HG03025 (cell line): Measurements from ENCODE around the gene UTF1.
"Not testable (repeated sequence)": the region's sequence is repeated elsewhere in the genome, so short reads cannot be mapped to it uniquely, and the experiment has no call there.

Experiments used
- ATAC-seq: cut with Tn5 transposase; IDR thresholded peaks from one replicate; pipeline ENCODE4 v1.9.1; 2021; ENCODE audit warnings: mild to moderate bottlenecking, moderate library complexity; ENCODE audit not compliant: unreplicated experiment, low FRiP score

The UTF1 gene

DNA sequence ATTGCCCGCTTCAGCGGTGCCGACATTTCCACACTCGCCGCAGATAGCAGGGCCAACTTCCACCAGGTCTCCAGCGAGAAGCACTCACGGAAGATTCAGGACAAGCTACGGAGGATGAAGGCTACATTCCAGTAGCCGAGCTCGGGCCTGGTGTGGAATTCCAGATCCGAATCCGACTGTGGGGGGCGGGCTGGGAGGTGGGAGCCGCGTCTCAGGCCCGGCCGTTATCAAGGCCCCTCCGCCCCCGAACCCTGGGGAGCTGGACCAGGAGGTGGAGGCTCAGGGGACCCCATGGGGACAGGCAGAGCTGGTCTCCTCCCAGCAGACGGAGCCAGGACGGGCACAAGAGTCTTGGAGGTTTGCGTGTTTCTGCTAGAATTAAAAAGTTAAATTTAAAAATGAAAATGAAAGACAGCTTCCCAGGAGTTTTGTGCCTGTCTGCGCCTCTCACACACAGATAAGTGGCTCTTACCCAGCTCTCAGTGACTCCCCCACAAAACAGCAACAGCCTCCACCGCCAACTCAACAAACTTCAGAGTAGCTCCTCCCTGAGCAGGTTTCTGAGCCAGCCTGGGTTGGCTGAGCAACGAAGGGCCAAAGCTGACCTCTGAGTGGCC is 5.2 kb upstream of the UTF1 start:
- no peak for ATAC-seq

DNA sequence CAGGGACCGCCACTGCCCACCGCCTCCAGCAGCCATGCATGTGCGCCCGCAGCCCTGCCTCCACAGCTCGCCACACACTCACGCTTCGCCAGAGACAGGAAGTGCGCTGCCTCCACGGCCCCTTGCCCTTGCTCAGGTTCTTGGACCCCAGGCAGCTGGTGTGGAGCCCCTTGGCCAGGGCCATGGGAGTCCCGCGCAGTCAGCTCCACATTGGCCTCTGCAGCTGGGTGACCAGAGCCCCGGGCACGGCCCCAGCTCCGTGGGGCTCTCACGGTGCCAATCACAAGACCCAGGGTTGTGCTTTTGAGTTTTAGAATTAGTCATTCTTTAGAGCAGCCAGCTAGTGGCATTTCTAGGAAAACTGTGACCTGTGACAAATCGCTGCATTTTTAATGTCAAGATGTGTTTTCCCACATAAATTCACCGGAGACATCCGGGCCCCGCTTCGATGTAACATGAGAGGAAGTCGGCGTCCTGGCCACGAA is 4.3 kb upstream of the UTF1 start:
- no peak for ATAC-seq

DNA sequence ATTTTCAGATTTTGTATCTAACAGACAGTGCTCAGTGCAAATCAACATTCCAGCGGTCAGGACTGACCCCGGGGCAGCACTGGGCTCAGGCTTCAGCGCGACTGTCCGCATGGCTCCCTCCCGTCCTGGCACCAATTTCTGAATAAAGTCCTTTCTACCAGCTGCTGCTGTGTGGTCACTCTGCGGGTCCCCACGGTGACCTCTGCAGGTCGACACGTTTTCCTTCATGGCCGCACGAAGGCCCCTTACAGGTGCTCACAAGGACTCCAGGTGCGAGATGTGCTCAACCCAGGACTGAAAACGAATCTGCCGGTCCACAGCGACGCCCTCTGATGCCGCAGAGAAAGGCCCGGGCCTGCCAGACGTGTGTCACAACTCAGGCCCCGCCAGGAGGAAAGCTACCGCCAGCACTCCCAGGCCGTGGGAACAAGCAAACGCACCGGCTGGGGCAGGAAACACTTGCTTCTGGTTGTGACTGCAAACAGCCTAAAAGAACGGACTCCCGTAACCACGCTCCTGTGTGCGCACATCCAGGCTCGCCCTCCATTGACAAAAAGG is 3.7 kb upstream of the UTF1 start:
- ATAC-seq = no peak

DNA sequence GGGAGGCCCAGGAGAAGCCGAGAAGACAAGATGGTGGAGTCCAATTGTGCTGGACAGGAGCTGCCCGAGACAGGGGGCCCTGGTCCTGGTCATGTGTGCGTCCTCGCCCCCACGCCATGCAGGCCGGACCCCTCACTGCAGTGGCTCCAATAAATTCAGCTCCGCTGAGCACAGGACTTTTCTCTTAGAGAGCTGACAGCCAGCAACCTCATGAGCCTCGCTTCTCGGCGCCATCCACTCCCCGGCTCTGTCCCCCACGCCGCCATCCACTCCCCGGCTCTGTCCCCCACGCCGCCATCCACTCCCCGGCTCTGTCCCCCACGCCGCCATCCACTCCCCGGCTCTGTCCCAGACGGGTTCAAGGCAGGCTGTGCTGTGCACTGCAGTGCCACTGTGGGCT is 2.8 kb upstream of the UTF1 start:
- no peak for ATAC-seq

DNA sequence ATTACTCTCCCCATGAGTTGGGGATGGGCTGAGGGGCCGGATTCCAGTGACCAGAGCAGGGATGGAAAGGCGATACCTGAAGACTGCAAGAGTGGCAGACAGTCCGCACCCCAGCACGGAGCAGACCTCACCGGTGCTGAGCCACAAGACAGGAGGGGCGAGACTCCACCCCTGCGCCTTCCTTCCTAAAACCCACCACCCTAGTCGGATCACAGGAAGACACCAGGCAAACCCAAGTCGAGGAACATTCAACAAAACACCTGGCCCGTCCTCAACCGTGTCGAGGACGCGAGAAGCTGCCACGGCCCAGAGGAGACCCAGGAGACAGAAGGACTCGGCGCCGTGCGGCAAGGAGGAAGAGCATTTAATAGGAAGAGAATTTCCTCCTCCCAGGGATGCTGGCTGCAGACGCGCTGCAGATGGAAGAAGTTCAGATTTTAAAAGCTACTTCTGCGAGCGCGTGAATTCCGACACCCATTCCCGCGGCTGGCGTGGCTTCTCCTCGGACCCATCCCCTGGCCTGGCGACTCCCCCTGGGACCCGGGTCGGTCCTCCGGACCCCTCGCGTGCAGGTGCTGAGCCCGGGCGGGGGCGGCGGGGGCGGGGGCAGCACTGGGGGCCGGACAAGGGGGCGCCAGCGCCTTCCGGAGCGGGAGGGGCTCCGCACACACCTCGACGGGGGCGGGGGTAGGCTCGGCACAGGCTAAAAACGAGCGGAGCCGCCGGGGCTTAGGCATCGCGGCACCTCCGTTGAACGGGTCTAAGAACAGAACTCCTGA is 563 bp upstream of the UTF1 start:
- ATAC-seq = no peak

DNA sequence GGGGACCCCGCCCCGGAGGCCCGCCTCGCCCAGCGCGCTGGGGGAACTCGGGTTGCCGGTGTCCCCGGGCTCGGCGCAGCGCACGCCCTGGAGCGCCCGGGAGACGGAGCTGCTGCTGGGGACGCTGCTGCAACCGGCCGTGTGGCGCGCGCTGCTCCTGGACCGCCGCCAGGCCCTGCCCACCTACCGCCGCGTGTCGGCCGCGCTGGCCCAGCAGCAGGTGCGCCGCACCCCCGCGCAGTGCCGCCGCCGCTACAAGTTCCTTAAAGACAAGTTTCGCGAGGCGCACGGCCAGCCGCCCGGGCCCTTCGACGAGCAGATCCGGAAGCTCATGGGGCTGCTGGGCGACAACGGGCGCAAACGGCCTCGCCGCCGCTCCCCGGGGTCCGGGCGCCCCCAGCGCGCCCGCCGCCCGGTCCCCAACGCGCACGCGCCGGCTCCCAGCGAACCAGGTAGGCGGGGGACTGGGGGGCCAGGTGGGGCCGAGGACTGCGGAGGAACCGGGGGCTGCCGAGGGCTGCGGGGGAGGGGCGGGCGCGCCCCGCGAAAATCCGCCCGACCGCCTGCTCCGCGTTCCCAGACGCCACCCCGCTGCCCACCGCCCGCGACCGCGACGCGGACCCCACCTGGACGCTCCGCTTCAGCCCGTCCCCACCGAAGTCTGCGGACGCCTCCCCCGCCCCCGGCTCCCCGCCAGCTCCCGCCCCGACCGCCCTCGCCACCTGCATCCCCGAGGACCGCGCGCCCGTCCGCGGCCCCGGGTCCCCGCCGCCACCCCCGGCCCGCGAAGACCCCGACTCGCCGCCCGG is 574 bp downstream of the UTF1 start:
- no peak for ATAC-seq

DNA sequence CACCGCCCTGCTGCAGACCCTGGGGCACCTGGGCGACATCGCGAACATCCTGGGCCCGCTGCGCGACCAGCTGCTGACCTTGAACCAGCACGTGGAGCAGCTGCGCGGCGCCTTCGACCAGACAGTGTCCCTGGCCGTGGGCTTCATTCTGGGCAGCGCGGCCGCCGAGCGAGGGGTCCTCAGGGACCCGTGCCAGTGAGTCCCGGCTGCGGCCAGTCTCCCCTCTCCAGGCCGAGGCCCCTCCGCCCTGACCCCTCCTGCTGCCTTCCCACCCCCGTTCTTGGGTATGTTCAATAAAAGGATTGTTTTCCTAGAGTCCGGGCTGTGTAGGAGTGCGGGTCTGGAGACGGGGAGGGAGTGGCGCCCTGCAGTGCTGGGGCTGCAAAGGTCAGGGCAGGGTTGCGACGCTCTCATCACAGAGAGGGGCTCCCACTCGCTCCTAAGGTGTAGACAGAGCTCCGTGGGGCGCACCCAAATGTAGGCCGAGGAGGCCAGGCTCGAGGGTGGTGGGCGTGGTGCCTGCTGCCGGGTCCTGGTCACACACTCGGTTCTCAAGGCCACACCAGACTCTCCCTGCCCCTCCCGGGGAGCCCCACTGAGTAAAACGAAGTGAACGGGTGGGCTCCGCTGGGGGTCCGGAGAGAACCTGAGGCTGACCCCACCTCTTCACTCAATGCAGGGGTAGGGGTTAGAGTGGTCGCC is 1.4 kb downstream of the UTF1 start:
- ATAC-seq = no peak

DNA sequence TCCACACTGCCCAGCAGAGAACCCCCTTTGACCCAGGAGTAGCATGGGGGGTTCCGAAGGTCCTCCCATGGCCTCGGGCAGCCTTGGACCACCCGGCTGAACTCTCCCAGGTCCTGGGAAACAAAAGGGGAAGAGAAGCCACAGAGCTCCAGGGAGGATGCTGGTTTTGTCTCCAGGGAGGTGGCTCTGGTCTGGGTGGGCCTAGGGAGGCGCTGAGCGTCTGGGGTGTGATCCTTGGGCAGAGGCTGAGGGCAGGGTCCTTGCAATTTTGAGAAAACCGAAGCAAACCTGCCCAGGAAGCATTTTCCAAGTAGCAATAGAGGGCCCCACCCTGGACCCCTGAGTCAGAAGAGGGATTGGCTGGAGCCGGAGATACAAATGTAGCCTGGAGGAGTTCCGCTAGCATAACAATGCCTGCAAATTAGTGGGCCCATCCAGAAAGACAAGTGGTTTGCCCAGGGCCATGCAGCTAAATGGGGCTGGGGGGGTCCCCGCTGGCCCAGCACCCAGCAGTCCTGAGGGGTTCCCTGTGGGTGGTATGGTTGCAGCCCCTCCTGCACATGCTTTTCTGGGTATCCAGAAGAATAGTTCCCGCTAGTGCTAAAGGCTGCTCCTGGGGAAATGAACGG is 2.0 kb downstream of the UTF1 start:
- no peak for ATAC-seq

DNA sequence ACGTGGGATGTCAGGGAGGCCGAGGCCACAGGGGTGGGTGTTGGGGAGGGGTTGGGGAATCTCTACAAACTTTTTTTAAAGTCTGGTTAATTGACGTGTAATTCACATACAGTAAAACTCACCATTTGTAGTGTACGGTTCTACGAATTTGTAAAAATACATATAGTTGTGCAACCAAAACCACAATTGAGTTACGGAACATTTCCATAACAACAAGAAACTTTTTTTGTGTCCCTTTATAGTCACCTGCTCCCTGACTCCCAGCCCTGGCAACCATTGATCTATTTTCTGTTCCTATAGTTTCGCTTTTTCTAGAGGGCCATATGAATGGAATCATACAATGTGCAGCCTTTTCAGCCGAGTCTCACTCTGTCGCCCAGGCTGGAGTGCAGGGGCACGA is 4.8 kb downstream of the UTF1 start:
- ATAC-seq = not testable (repeated sequence)

DNA sequence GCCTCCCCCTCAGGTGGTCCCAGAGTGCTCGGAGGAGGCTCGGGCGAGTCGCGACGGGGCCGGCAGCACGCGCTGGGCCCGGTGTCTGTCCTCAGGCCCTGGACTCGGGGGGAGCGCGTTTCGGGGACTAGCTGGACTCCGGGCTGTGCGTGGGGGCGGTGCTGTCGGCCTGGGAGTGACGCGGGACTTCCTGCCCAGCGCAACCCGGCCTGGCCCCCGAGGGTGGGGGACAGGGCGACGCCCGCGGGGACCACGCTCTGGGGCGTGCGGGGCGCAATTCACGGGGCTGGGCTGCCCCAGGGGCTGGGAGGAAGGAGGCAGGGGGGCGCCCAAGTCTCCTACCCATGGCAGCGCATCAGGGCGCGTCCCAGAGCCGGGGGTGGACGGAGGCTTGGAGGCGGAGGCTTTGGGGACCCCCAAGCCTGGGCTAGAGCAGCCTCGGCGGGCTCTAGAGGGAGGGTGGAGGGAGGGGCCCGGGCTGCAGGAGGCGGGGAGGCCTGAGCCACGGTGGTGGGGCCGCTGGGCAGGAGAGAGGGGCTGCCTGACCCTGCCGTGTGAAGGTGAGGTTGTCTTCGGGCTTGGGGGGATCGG is 5.3 kb downstream of the UTF1 start:
- no peak for ATAC-seq

DNA sequence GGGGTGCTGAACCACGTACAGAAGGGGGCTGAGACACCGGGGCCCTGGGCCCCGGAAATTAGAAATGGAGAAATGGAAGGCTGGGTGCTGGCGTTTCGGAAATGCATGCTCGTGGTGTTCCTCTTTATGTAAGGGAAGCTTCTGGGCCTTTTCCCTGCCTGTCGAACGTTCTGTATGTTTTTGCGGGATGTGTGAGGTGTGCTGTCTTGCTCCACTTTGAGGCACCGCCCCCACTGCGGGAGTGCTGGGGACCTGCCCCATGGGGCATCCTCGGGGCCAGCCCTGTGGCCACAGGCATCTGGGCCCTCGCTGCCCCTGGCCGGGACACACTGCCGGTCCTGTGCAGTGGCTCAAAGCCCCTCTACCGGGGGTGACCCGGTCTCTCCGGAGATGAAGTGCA is 5.9 kb downstream of the UTF1 start:
- no peak for ATAC-seq

DNA sequence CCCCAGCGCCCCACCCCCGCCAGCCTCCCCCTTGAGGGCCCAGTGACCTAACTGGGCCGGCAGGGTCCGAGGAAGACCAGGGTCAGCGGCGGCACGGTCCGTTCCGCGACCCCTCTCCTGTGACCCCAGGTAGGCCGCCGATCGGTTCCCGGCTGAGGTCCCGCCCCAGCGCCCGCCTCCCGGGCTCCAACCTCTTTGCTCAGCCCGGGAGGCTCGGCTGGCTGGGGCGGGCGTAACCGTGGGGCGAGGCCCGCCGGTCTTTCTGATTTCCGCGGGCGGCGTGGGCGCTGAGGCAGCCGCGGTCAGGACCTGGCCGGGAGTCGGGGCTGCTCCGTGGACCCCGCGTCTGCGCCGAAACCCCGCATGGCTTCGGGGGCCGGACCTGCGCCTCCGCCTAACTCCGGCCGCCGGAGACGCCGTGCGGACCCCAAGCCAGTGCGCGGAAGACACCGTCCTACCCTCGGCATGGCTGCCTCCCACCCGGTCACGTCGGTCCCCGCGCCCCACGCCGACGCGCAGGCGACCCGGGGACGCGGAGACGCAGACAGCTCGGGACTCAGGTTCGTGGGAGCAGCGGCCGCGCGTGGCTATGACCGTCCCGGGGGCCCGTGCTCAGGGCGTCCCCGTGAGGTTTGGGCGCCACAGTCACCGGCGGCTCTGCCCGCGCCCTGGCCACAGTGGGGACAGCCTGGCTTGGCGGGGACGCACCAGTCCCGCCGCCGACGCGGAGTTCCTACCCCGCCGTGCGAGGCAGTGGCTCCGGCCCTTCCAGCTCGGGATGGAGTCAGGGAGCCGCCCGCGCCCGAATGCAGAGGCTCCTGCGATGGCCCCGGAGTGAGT is 6.6 kb downstream of the UTF1 start:
- ATAC-seq = no peak

DNA sequence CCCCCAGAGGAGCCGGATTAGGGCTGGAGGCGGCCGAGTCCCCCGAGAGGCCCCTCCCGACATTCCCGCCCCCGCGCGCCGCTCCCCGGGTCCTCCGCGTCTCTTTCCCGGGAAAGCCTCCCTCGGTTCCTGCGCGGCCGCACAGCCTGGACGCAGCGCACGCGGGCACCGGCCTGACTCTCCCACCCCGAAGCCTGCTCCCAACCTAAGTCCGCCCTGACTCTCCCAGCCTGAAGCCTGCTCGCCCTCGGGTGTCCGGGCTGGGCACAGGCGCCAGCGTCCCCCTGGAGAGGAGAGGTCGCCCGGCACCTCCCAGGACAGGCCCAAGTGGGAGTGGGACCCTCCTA is 7.2 kb downstream of the UTF1 start:
- no peak for ATAC-seq

DNA sequence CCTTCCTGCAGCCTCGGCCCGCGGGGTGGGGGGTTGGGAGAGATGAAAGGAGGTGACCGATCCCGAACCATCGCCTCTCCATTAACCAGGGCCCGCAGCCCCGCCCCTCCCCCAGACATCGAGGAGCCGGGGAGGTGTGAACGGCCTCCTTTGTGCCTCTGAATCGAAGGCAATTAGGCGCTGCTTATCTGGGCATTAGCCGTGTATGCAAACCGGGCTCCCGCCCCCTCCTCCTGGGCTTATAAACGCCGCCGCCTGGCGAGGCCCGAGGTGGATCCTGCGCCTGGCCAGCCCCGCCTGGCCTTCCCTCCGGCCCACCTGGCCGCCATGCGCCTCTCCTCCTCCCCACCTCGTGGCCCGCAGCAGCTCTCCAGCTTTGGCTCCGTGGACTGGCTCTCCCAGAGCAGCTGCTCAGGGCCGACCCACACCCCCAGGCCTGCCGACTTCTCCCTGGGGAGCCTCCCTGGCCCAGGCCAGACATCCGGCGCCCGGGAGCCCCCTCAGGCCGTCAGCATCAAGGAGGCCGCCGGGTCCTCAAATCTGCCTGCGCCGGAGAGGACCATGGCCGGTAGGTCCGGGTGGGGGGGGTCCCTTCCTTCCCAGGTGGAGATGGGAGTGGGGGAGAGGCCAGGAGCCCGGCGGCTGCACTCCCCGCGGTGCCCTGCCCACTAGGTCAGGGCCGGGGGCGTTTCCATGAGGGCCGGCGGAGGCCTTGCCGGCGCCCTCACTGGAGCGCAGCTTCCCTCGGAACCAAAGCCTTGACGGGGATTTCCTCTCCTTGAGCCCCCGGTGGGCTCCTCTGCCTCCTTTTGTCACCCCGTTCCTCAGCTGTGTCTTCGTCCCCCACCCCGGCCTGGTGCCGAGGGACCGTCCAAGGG is 7.8 kb downstream of the UTF1 start, which contains the start of gene VENTX:
VENTX (plus strand) TSS at position 268 of the 878 bp plus-strand sequence; CDS start at position 328, 60 bp downstream.
- no peak for ATAC-seq

DNA sequence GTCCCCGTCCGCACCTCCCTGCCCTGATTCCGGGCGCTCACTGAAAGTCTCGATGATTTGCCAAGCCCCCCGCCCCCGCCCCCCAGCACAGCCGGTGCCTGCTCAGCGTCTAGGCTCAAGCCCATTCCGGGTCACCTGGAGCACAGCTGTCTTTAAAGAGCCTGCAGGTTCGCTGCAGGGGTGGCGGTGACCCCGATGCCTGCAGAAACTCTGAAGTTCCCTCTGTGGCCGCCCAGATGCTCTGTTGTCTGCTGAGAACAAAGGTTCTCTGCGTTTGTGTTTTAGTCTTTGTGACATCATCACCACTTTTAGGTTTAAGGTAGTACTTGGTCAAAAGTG is 8.4 kb downstream of the UTF1 start:
- no peak for ATAC-seq

DNA sequence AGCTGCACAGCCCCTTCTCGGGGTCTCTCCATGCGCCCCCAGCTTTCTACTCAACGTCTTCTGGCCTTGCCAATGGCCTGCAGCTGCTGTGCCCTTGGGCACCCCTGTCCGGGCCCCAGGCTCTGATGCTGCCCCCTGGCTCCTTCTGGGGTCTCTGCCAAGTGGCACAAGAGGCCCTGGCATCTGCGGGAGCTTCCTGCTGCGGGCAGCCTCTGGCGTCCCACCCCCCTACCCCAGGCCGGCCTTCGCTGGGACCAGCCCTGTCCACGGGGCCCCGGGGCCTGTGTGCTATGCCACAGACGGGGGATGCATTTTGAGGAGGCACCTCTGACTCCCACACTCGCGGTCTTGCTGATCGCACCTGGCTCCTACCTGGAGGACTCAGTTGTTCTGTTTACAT is 10.0 kb downstream of the UTF1 start:
- no peak for ATAC-seq

DNA sequence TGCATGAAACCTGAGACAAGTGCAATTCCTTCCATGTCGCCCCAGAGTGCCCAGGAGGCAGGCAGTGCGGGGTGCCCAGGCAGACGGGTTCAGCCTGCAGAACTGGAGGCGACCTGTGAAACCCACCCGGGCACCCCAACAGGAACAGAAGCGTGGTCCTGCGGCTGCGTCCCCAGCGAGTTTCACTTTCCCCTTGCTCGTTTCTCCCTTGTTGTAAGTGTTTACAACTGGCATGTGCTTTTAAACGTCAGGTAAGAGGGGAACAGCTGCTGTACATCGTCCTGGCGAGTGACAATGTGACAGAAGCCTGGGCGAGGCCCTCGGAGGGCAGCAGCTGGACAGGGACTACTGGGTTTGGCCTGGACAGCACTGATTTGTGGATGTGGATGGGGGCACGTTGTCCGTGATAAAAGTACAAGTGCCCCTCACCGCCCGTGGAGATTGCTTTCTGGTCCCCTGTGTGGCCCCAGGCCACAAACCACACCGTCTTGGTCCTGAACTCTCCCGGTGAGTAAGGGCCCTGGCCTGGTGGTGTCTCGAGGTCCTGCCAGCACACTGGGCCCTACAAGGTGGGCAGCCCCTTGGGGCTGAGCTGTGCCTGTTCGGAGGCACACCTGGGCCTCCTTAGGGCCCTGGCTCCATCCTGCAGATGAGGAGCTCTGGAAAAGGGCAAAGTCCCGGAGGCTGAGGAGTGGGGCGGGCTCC is 11.6 kb downstream of the UTF1 start:
- ATAC-seq = no peak
